Right ventricle myocardium inferior (tissue), 1 donor: ENCODE results near the gene XKR7. TPM values are rescaled to one million over a fixed set of nuclear protein-coding genes. Genes with fewer than 3 reads are reported as not detected.

Experiments
- total RNA-seq: library from RNA; stranded (reverse); fragmentation: NEBNext Ultra II Directional; extraction: Animal tissue kit (Norgen Biotek cat#: 25700); gene quantifications from one replicate; pipeline ENCODE4 v1.2.1, GENCODE V29; 2021
- donor health status: DM: no; HTN: yes; CAD: no; lungs with severe emphysema.

Gene XKR7
- total RNA-seq, 1 donor from 2014 or later = not detected

Other genes with a start within 250 kb of the XKR7 start
- 55.2 TPM for gene BCL2L1, start 245.3 kb upstream of the XKR7 start, total RNA-seq
- gene TPX2, start 228.9 kb upstream of the XKR7 start, total RNA-seq = 1.2 TPM
- gene MYLK2, start 148.8 kb upstream of the XKR7 start, total RNA-seq = 0.35 TPM
- gene FOXS1, start 122.5 kb upstream of the XKR7 start, total RNA-seq = 0.89 TPM
- gene DUSP15, start 97.6 kb upstream of the XKR7 start, total RNA-seq = 2.9 TPM
- not detected for gene TTLL9, start 97.5 kb upstream of the XKR7 start, total RNA-seq
- gene PDRG1, start 16.1 kb upstream of the XKR7 start, total RNA-seq = 11.0 TPM
- gene CCM2L, start 42.3 kb downstream of the XKR7 start, total RNA-seq = 10.3 TPM
- gene HCK, start 84.1 kb downstream of the XKR7 start, total RNA-seq = 7.0 TPM
- gene TM9SF4, start 141.6 kb downstream of the XKR7 start, total RNA-seq = 25.3 TPM
- gene PLAGL2, start 239.6 kb downstream of the XKR7 start, total RNA-seq = 6.0 TPM
- gene POFUT1, start 239.7 kb downstream of the XKR7 start, total RNA-seq = 24.5 TPM